22Rv1 (cell line): ENCODE results near the gene PRSS53.
"Not testable (repeated sequence)": the region's sequence is repeated elsewhere in the genome, so short reads cannot be mapped to it uniquely, and the experiment has no call there.

Experiments
- H3K27ac ChIP-seq: fragments of 450-650 bp; 2 replicates; pipeline ENCODE4 v1.5.1; 2017
- ZFX ChIP-seq: fragments of 450-650 bp; IDR thresholded peaks from 2 replicates; pipeline ENCODE4 v1.6.1; 2017; ENCODE audit warnings: antibody characterized with exemption, borderline replicate concordance
- TF ChIP-seq, protein P1 (sequence below): fragments of 450-650 bp; IDR thresholded peaks from 2 replicates; pipeline ENCODE4 v1.5.1; 2017; ENCODE audit warnings: mild to moderate bottlenecking

PRSS53 gene

DNA sequence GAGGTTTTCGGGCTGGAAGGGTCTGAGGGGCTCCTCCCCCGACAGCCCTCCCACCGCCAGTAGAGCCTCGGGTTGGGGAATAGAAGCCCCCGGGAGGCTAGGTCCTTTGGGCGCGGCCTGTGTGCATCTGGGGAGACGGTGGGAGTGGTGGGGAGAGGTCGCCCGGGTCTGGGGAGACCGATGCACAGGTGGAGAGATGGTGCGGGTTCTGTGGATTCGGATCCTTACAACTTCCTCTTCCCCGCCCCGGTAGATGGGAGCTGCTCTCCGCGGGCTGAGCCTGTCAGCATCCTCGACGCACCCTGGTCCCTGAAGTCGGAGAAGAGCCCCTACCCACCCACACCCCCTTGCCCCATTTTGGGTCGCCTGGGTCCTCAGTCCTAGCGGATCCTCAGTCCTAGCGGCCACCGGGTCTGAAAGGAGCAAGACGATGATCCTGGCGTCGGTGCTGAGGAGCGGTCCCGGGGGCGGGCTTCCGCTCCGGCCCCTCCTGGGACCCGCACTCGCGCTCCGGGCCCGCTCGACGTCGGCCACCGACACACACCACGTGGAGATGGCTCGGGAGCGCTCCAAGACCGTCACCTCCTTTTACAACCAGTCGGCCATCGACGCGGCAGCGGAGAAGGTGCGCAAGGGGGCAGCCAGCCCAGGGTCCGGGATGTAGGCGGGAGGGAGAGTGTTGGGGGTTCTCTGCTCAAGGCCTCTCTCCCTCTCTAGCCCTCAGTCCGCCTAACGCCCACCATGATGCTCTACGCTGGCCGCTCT, 20.2 kb upstream of the PRSS53 start:
- H3K27ac ChIP-seq, result peak overlapping the region; percentile 69
- no peak for TF ChIP-seq ZFX
- TF ChIP-seq, protein P1, sequence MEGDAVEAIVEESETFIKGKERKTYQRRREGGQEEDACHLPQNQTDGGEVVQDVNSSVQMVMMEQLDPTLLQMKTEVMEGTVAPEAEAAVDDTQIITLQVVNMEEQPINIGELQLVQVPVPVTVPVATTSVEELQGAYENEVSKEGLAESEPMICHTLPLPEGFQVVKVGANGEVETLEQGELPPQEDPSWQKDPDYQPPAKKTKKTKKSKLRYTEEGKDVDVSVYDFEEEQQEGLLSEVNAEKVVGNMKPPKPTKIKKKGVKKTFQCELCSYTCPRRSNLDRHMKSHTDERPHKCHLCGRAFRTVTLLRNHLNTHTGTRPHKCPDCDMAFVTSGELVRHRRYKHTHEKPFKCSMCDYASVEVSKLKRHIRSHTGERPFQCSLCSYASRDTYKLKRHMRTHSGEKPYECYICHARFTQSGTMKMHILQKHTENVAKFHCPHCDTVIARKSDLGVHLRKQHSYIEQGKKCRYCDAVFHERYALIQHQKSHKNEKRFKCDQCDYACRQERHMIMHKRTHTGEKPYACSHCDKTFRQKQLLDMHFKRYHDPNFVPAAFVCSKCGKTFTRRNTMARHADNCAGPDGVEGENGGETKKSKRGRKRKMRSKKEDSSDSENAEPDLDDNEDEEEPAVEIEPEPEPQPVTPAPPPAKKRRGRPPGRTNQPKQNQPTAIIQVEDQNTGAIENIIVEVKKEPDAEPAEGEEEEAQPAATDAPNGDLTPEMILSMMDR, result no peak

DNA sequence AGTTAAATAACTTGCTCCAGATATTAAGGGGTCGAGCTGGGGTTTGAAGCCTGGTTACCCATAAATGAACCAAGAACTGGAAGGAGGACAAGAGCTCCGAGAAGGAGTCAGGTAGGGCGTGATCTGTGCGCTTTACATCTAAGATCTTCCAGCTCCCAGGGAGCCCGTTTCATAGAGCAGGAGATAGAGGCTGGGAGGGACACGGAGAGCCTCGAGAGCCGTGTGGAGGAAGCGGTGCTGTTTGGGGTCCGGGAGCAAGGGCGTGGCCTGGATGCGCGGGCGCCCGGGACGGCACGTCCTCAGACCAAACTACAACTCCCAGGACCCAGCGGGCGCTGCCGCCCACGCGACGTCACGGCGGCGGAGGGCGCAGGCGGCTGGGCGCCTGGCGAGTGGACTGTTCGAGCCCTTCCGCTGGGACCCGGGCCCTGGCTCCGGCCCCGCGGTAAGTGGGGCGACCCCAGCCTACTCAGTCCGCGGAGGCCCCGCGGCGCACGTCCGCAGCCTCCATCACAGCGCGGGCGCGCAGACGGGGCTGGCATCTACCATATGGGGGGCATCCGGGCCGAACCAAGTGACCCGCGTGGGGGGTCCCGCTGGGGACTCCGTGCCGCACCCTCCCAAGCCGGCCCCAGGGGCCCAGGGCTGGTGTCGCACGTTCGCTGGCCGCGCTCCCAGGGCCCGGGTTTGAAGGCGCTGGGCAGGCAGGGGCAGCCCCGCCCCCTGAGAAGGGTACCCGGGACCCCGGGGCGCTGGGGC, 19.5 kb upstream of the PRSS53 start, which contains the start of gene BCKDK:
BCKDK (plus strand) TSS at position 352 of the 759 bp plus-strand sequence. CDS start 838 bp downstream, outside the sequence.
- H3K27ac ChIP-seq, result peak within 1 kb of the TSS; percentile 69
- TF ChIP-seq, protein P1, result no peak
- TF ChIP-seq ZFX, result no peak

GRCh38 chr16:31107465-31107867, 18.7 kb upstream of the PRSS53 start:
- TF ChIP-seq, protein P1, result no peak
- no peak for TF ChIP-seq ZFX
- peak overlapping the region; percentile 69 for H3K27ac ChIP-seq

DNA sequence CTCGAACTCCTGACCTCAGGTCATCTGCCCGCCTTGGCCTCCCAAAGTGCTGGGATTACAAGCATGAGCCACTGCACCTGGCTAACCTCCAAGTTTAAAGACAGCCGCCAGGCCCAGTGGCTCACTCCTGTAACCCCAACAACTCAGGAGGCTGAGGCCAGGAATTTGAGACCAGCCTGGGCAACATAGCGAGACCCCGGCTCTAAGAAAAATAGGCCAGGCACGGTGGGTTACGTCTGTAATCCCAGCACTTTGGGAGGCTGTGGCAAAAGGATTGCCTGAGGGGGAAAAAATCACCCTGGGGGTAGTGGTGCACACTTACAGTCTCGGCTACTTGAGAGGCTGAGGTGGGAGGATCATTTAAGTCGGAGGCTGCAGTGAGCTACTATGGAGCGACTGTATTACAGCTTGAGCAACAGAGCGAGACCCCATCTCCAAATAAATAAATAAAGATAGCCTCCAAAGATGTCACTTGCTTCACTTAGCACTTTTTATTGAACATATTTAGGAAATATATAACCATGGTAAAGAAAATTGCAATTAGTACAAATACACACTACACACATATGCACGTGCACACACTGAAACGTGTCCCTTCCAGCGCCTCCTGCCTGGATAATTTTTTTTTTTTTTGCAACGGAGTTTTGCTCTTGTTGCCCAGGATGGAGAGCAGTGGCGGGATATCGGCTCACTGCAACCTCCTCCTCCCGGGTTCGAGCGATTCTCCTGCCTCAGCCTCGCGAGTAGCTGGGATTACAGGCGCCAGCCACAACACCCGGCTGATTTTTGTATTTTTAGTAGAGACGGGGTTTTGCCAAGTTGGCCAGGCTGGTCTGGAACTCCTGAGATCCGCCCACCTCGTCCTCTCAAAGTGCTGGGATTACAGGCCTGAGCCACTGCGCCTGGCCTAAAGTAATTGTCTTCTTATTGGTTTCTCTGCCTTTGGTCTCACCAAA, 18.0 kb upstream of the PRSS53 start:
- no peak for TF ChIP-seq ZFX
- TF ChIP-seq, protein P1, result no peak
- H3K27ac ChIP-seq, result no peak overlapping the region

- TF ChIP-seq, protein P1, result peak; percentile 98
- no peak for TF ChIP-seq ZFX
- no peak overlapping the region for H3K27ac ChIP-seq
These were observed 17.0 kb upstream of the PRSS53 start for GRCh38 chr16:31105677-31106213.

- not testable (repeated sequence) for H3K27ac ChIP-seq
These were observed 12.3 kb upstream of the PRSS53 start for GRCh38 chr16:31100876-31101641.
